OCI-LY7 (cell line): Measurements from ENCODE around the gene WNT6. TPM values are rescaled to one million over a fixed set of nuclear protein-coding genes. Genes with fewer than 3 reads are reported as not detected.

Source experiments
- BruUV-seq: library from RNA; stranded (reverse); fragments of 400-500 nt; replicated peaks from 2 replicates; lab custom pipeline; 2021; lab: Mats Ljungman, UMichigan
- CTCF ChIA-PET: fragments of 300-600 bp; sonication (Branson Sonifier 250); formaldehyde crosslinking; loops from one replicate; lab custom pipeline; 2022; ENCODE audit warnings: antibody characterized with exemption; ENCODE audit not compliant: unreplicated experiment; lab: Charles Lee
- POLR2A ChIA-PET: fragments of 300-600 bp; sonication (Branson Sonifier 250); formaldehyde crosslinking; loops from one replicate; lab custom pipeline; 2022; ENCODE audit warnings: antibody characterized with exemption; lab: Charles Lee
- DNase-seq: peaks from one replicate; pipeline ENCODE4 v3.0.0-alpha.2; 2015; ENCODE audit warnings: low spot score
- H2AFZ ChIP-seq: fragments of 200-600 bp; sonication (generic), shearing (Covaris generic); 2 replicates; pipeline ENCODE4 v1.6.1; 2014; ENCODE audit warnings: mild to moderate bottlenecking, antibody characterized with exemption, low read length, moderate library complexity
- H3K27ac ChIP-seq: fragments of 200-600 bp; sonication (generic); 2 replicates; pipeline ENCODE4 v1.5.1; 2014; ENCODE audit warnings: mixed run types, low read depth, mild to moderate bottlenecking, moderate library complexity, low read length, inconsistent platforms; ENCODE audit not compliant: poor library complexity, severe bottlenecking
- H3K36me3 ChIP-seq: fragments of 200-600 bp; sonication (generic); 2 replicates; pipeline ENCODE4 v1.6.1; 2014; ENCODE audit warnings: mild to moderate bottlenecking, antibody characterized with exemption, low read length, moderate library complexity, mixed read lengths; ENCODE audit not compliant: insufficient read depth
- H3K4me1 ChIP-seq: fragments of 200-600 bp; sonication (generic); 2 replicates; pipeline ENCODE4 v1.5.1; 2014; ENCODE audit warnings: mild to moderate bottlenecking, low read length; ENCODE audit not compliant: insufficient read depth, poor library complexity, severe bottlenecking
- H3K4me2 ChIP-seq: fragments of 200-600 bp; sonication (generic); 2 replicates; pipeline ENCODE4 v1.6.1; 2014; ENCODE audit warnings: mild to moderate bottlenecking, low read length
- H3K4me3 ChIP-seq: fragments of 200-600 bp; sonication (generic); 2 replicates; pipeline ENCODE4 v1.5.1; 2014; ENCODE audit warnings: mild to moderate bottlenecking, low read depth, low read length; ENCODE audit not compliant: poor library complexity, severe bottlenecking
- H3K79me2 ChIP-seq: fragments of 200-600 bp; sonication (generic); 2 replicates; pipeline ENCODE4 v1.6.1; 2016; ENCODE audit warnings: low read depth, mild to moderate bottlenecking, low read length, moderate library complexity, mixed read lengths; ENCODE audit not compliant: insufficient read depth
- H3K9me2 ChIP-seq: fragments of 200-600 bp; sonication (generic); 2 replicates; pipeline ENCODE4 v1.6.1; 2016; ENCODE audit warnings: mild to moderate bottlenecking, low read length, mixed read lengths; ENCODE audit not compliant: insufficient read depth
- H3K9me3 ChIP-seq: fragments of 200-600 bp; sonication (generic); 2 replicates; pipeline ENCODE4 v1.6.1; 2014; ENCODE audit warnings: mild to moderate bottlenecking, mixed run types, low read length, mixed read lengths
- H4K20me1 ChIP-seq: fragments of 200-600 bp; sonication (generic); 2 replicates; pipeline ENCODE4 v1.6.1; 2014; ENCODE audit warnings: mild to moderate bottlenecking, antibody characterized with exemption, low read length, moderate library complexity, mixed read lengths; ENCODE audit not compliant: insufficient read depth
- CTCF ChIP-seq: fragments of 200-600 bp; sonication (generic); conservative IDR thresholded peaks from 2 replicates; pipeline ENCODE4 v1.5.1; 2014; ENCODE audit warnings: mild to moderate bottlenecking, antibody characterized with exemption, low read length, moderate library complexity, mixed read lengths
- EZH2phosphoT487 ChIP-seq: fragments of 200-600 bp; sonication (generic); IDR thresholded peaks from 2 replicates; pipeline ENCODE4 v1.6.1; 2018; ENCODE audit warnings: low read depth, borderline replicate concordance, mild to moderate bottlenecking, mixed run types, antibody characterized with exemption, low read length, moderate library complexity, mixed read lengths
- intact Hi-C: fragments of 100-400 bp; cut with micrococcal nuclease; formaldehyde crosslinking; loops from one replicate; pipeline ENCODE4 v1.10.0; 2022; ENCODE audit not compliant: unreplicated experiment
- total RNA-seq, 2 experiments: library from RNA; depleted of rRNA in 1 of 2; stranded (reverse); fragments of >200 nt in 1 of 2; shearing (Covaris generic) in 1 of 2; gene quantifications; 2 replicates each; pipeline ENCODE4 v1.2.3, GENCODE V29; 2014 to 2022

WNT6 gene
- total RNA-seq, 2 experiments from 2014 or later, result 0.74 TPM; not detected in 1

- no TSS peak for BruUV-seq
- CTCF ChIA-PET, result no interaction called here
These were observed 28.1 kb upstream of the WNT6 start, which contains the start of gene PRKAG3 for GRCh38 chr2:218831378-218831990. TSS of gene PRKAG3 (minus strand) at chr2:218831803.

GRCh38 chr2:218832081-218832480 is 27.5 kb upstream of the WNT6 start:
- ChIA-PET POLR2A (no interaction called here), CTCF (no interaction called here)
- intact Hi-C loops, result no loop called here
- Histone ChIP-seq H4K20me1 (no peaks in the 10 kb centered on the region), H3K9me3 (no peaks in the 10 kb centered on the region), H3K4me1 (no peaks in the 10 kb centered on the region), H2AFZ (no peak overlapping the region), H3K79me2 (no peaks in the 10 kb centered on the region), H3K27ac (no peak overlapping the region), H3K4me3 (no peak overlapping the region), H3K36me3 (no peaks in the 10 kb centered on the region), H3K4me2 (no peak overlapping the region), H3K9me2 (no peaks in the 10 kb centered on the region)
- BruUV-seq, result no TSS peak
- no peak for DNase-seq
- TF ChIP-seq EZH2phosphoT487 (no peak), CTCF (no peak)

More at GRCh38 chr2:218831378-218831990, 28.1 kb upstream of the WNT6 start, which contains the start of gene PRKAG3:
- Histone ChIP-seq H3K9me2 (no peaks in the 10 kb centered on the region), H2AFZ (no peak within 1 kb of the TSS), H3K27ac (no peak within 1 kb of the TSS), H3K79me2 (no peaks in the 10 kb centered on the region), H3K36me3 (no peaks in the 10 kb centered on the region), H3K4me3 (no peak within 1 kb of the TSS), H3K4me1 (peaks cover 4% of the 10 kb centered on the region), H3K4me2 (no peak within 1 kb of the TSS), H4K20me1 (no peaks in the 10 kb centered on the region), H3K9me3 (no peaks in the 10 kb centered on the region)
- POLR2A ChIA-PET, result no interaction called here
- no peak for DNase-seq
- TF ChIP-seq CTCF (no peak), EZH2phosphoT487 (no peak)
- intact Hi-C loops, result no loop called here

GRCh38 chr2:218832520-218832919 is 27.1 kb upstream of the WNT6 start:
- H4K20me1 ChIP-seq, result no peaks in the 10 kb centered on the region
- no TSS peak for BruUV-seq

More at GRCh38 chr2:218832520-218832919, 27.1 kb upstream of the WNT6 start:
- Histone ChIP-seq H3K27ac (no peak overlapping the region), H3K36me3 (no peaks in the 10 kb centered on the region), H3K4me2 (no peak overlapping the region), H3K9me3 (no peaks in the 10 kb centered on the region), H3K79me2 (no peaks in the 10 kb centered on the region), H3K4me3 (no peak overlapping the region), H2AFZ (no peak overlapping the region), H3K9me2 (no peaks in the 10 kb centered on the region), H3K4me1 (no peaks in the 10 kb centered on the region)
- intact Hi-C loops, result no loop called here
- ChIA-PET POLR2A (no interaction called here), CTCF (no interaction called here)
- TF ChIP-seq EZH2phosphoT487 (no peak), CTCF (no peak)
- DNase-seq, result no peak
